ENCODE data around the gene OR3A3. TPM values are rescaled to one million over a fixed set of nuclear protein-coding genes. Genes with fewer than 3 reads are reported as not detected.
"Not testable (repeated sequence)": the region's sequence is repeated elsewhere in the genome, so short reads cannot be mapped to it uniquely, and the experiment has no call there.

The OR3A3 gene
- total and polyA plus RNA-seq, 7 experiments from 2014 or later = not detected

GRCh38 chr17:3418222-3418621 is 7.1 kb downstream of the OR3A3 start:
- CTCF ChIA-PET = no interaction called here
- no peaks in the 10 kb centered on the region for H3K36me3 ChIP-seq (ENCODE audit: control insufficient read depth in 2 of 3, insufficient read depth in 3 of 3, low read length in 3 of 3)
- no peak for ATAC-seq

GRCh38 chr17:3433215-3433614 is 22.0 kb downstream of the OR3A3 start:
- H3K27ac Mint-ChIP-seq; H3K9me3 ChIP-seq (ENCODE audit: control insufficient read depth in 2 of 3, low read length in 3 of 3); H3K27me3 ChIP-seq (ENCODE audit: control insufficient read depth in 2 of 2, insufficient read depth in 2 of 2, low read length in 2 of 2); DNase-seq; H3K36me3 ChIP-seq (ENCODE audit: control insufficient read depth in 2 of 3, insufficient read depth in 3 of 3, low read length in 3 of 3); H3K4me3 ChIP-seq (ENCODE audit: low read length); H3K36me3 Mint-ChIP-seq; intact Hi-C loops (cut with micrococcal nuclease); H3K27ac ChIP-seq (ENCODE audit: low read depth, low read length); H3K4me1 ChIP-seq (ENCODE audit: control insufficient read depth in 2 of 2, insufficient read depth in 2 of 2, low read length in 2 of 2); H3K4me3 Mint-ChIP-seq; CTCF ChIA-PET; H3K4me1 Mint-ChIP-seq: not testable (repeated sequence)
- peaks cover 2 to 15% (median 6%) of the 10 kb centered on the region in 11 donors for H3K9me3 Mint-ChIP-seq
- POLR2A ChIA-PET = interaction anchor here (0.6 kb wide), 1 partner anchor 113 kb away, joined by 4 read pairs; no protein-coding TSS in a partner anchor
- peak; percentile 76 for ATAC-seq
- H3K27me3 Mint-ChIP-seq = peaks cover 3 to 42% (median 34%) of the 10 kb centered on the region in 5 donors

More at GRCh38 chr17:3418222-3418621, 7.1 kb downstream of the OR3A3 start:
- no peaks in the 10 kb centered on the region for H3K9me3 ChIP-seq (ENCODE audit: control insufficient read depth in 2 of 3, low read length in 3 of 3)
- no peaks in the 10 kb centered on the region for H3K4me1 ChIP-seq (ENCODE audit: control insufficient read depth in 2 of 2, insufficient read depth in 2 of 2, low read length in 2 of 2)
- no peak overlapping the region for H3K27ac Mint-ChIP-seq
- no peak overlapping the region for H3K27ac ChIP-seq (ENCODE audit: low read depth, low read length)
- POLR2A ChIA-PET = no interaction called here
- H3K36me3 Mint-ChIP-seq = peaks cover 0 to 5% (median 0%) of the 10 kb centered on the region in 5 donors
- H3K27me3 Mint-ChIP-seq = peaks cover 8 to 33% (median 29%) of the 10 kb centered on the region in 5 donors
- no peak overlapping the region for H3K4me3 Mint-ChIP-seq
- DNase-seq = no peak
- no peaks in the 10 kb centered on the region for H3K4me1 Mint-ChIP-seq
- H3K27me3 ChIP-seq (ENCODE audit: control insufficient read depth in 2 of 2, insufficient read depth in 2 of 2, low read length in 2 of 2) = peaks cover 0 to 3% of the 10 kb centered on the region in 2 donors
- H3K9me3 Mint-ChIP-seq = peaks cover 0 to 4% (median 0%) of the 10 kb centered on the region in 11 donors
- no peak overlapping the region for H3K4me3 ChIP-seq (ENCODE audit: low read length)
- intact Hi-C loops (cut with micrococcal nuclease) = no loop called here

GRCh38 chr17:3433741-3434140 is 22.6 kb downstream of the OR3A3 start, which contains the start of gene OR1E2:
TSS of gene OR1E2 (minus strand) at chr17:3433841. CDS start at chr17:3433841, 0 bp downstream.
- ATAC-seq (no peak), DNase-seq (no peak)
- Histone ChIP-seq H3K9me3 (ENCODE audit: control insufficient read depth in 2 of 3, low read length in 3 of 3) (no peaks in the 10 kb centered on the region), H3K27me3 (ENCODE audit: control insufficient read depth in 2 of 2, insufficient read depth in 2 of 2, low read length in 2 of 2) (no peaks in the 10 kb centered on the region), H3K4me3 (ENCODE audit: low read length) (no peak within 1 kb of the TSS), H3K27ac (ENCODE audit: low read depth, low read length) (no peak within 1 kb of the TSS), H3K36me3 (ENCODE audit: control insufficient read depth in 2 of 3, insufficient read depth in 3 of 3, low read length in 3 of 3) (no peaks in the 10 kb centered on the region), H3K4me1 (ENCODE audit: control insufficient read depth in 2 of 2, insufficient read depth in 2 of 2, low read length in 2 of 2) (no peaks in the 10 kb centered on the region)
- Mint-ChIP-seq H3K9me3 (peaks cover 1 to 15% (median 3%) of the 10 kb centered on the region in 11 donors), H3K36me3 (no peaks in the 10 kb centered on the region), H3K4me1 (no peaks in the 10 kb centered on the region), H3K27me3 (peaks cover 2 to 42% (median 28%) of the 10 kb centered on the region in 5 donors), H3K4me3 (no peak within 1 kb of the TSS), H3K27ac (no peak within 1 kb of the TSS)
- POLR2A ChIA-PET = interaction anchor here (0.6 kb wide), 1 partner anchor 112 kb away, joined by 4 read pairs; no protein-coding TSS in a partner anchor
- CTCF ChIA-PET = no interaction called here
- intact Hi-C loops (cut with micrococcal nuclease) = no loop called here

- H3K9me3 Mint-ChIP-seq = peaks cover 0 to 2% (median 0%) of the 10 kb centered on the region in 11 donors
- Histone ChIP-seq H3K9me3 (ENCODE audit: control insufficient read depth in 2 of 3, low read length in 3 of 3) (no peaks in the 10 kb centered on the region), H3K4me3 (ENCODE audit: low read length) (no peak overlapping the region), H3K27ac (ENCODE audit: low read depth, low read length) (no peak overlapping the region), H3K4me1 (ENCODE audit: control insufficient read depth in 2 of 2, insufficient read depth in 2 of 2, low read length in 2 of 2) (no peaks in the 10 kb centered on the region), H3K27me3 (ENCODE audit: control insufficient read depth in 2 of 2, insufficient read depth in 2 of 2, low read length in 2 of 2) (peaks cover 0 to 3% of the 10 kb centered on the region in 2 donors), H3K36me3 (ENCODE audit: control insufficient read depth in 2 of 3, insufficient read depth in 3 of 3, low read length in 3 of 3) (no peaks in the 10 kb centered on the region)
- no peaks in the 10 kb centered on the region for H3K36me3 Mint-ChIP-seq
- ATAC-seq = no peak
- H3K27ac Mint-ChIP-seq = no peak overlapping the region
- peaks cover 13 to 49% (median 39%) of the 10 kb centered on the region in 5 donors for H3K27me3 Mint-ChIP-seq
- H3K4me3 Mint-ChIP-seq = no peak overlapping the region
- DNase-seq = no peak
- ChIA-PET POLR2A (no interaction called here), CTCF (no interaction called here)
- intact Hi-C loops (cut with micrococcal nuclease) = no loop called here
- no peaks in the 10 kb centered on the region for H3K4me1 Mint-ChIP-seq
Observed at GRCh38 chr17:3438368-3438767, 27.2 kb downstream of the OR3A3 start.

- intact Hi-C loops (cut with micrococcal nuclease) = no loop called here
- H3K9me3 ChIP-seq (ENCODE audit: control insufficient read depth in 2 of 3, low read length in 3 of 3) = no peaks in the 10 kb centered on the region
- Mint-ChIP-seq H3K4me1 (no peaks in the 10 kb centered on the region), H3K27ac (no peak overlapping the region), H3K9me3 (peaks cover 0 to 2% (median 0%) of the 10 kb centered on the region in 11 donors), H3K4me3 (no peak overlapping the region), H3K36me3 (no peaks in the 10 kb centered on the region), H3K27me3 (peaks cover 15 to 49% (median 33%) of the 10 kb centered on the region in 5 donors)
- ATAC-seq = no peak
- H3K27ac ChIP-seq (ENCODE audit: low read depth, low read length) = no peak overlapping the region
- peaks cover 0 to 3% of the 10 kb centered on the region in 2 donors for H3K27me3 ChIP-seq (ENCODE audit: control insufficient read depth in 2 of 2, insufficient read depth in 2 of 2, low read length in 2 of 2)
- H3K4me1 ChIP-seq (ENCODE audit: control insufficient read depth in 2 of 2, insufficient read depth in 2 of 2, low read length in 2 of 2) = no peaks in the 10 kb centered on the region
- POLR2A ChIA-PET = no interaction called here
- no peak for DNase-seq
- H3K36me3 ChIP-seq (ENCODE audit: control insufficient read depth in 2 of 3, insufficient read depth in 3 of 3, low read length in 3 of 3) = no peaks in the 10 kb centered on the region
- no peak overlapping the region for H3K4me3 ChIP-seq (ENCODE audit: low read length)
- CTCF ChIA-PET = no interaction called here
Observed at GRCh38 chr17:3440451-3440850, 29.3 kb downstream of the OR3A3 start.

- Mint-ChIP-seq H3K27me3 (peaks cover 14 to 38% (median 33%) of the 10 kb centered on the region in 5 donors), H3K4me3 (no peak overlapping the region), H3K9me3 (peaks cover 0 to 3% (median 0%) of the 10 kb centered on the region in 11 donors), H3K36me3 (no peaks in the 10 kb centered on the region), H3K27ac (no peak overlapping the region), H3K4me1 (no peaks in the 10 kb centered on the region)
- ATAC-seq (no peak), DNase-seq (no peak)
- H3K27ac ChIP-seq (ENCODE audit: low read depth, low read length) = no peak overlapping the region
- ChIA-PET POLR2A (no interaction called here), CTCF (no interaction called here)
- no peaks in the 10 kb centered on the region for H3K36me3 ChIP-seq (ENCODE audit: control insufficient read depth in 2 of 3, insufficient read depth in 3 of 3, low read length in 3 of 3)
- no peaks in the 10 kb centered on the region for H3K4me1 ChIP-seq (ENCODE audit: control insufficient read depth in 2 of 2, insufficient read depth in 2 of 2, low read length in 2 of 2)
- no peaks in the 10 kb centered on the region for H3K9me3 ChIP-seq (ENCODE audit: control insufficient read depth in 2 of 3, low read length in 3 of 3)
- H3K4me3 ChIP-seq (ENCODE audit: low read length) = no peak overlapping the region
- intact Hi-C loops (cut with micrococcal nuclease) = no loop called here
- no peaks in the 10 kb centered on the region for H3K27me3 ChIP-seq (ENCODE audit: control insufficient read depth in 2 of 2, insufficient read depth in 2 of 2, low read length in 2 of 2)
Observed at GRCh38 chr17:3447625-3448024, 36.5 kb downstream of the OR3A3 start.

GRCh38 chr17:3448059-3448665 is 37.0 kb downstream of the OR3A3 start:
- no peaks in the 10 kb centered on the region for H3K4me1 Mint-ChIP-seq

More at GRCh38 chr17:3448059-3448665, 37.0 kb downstream of the OR3A3 start:
- ATAC-seq (no peak), DNase-seq (no peak)
- no peaks in the 10 kb centered on the region for H3K36me3 Mint-ChIP-seq
- Histone ChIP-seq H3K4me3 (ENCODE audit: low read length) (no peak overlapping the region), H3K36me3 (ENCODE audit: control insufficient read depth in 2 of 3, insufficient read depth in 3 of 3, low read length in 3 of 3) (no peaks in the 10 kb centered on the region), H3K27ac (ENCODE audit: low read depth, low read length) (no peak overlapping the region), H3K4me1 (ENCODE audit: control insufficient read depth in 2 of 2, insufficient read depth in 2 of 2, low read length in 2 of 2) (no peaks in the 10 kb centered on the region), H3K27me3 (ENCODE audit: control insufficient read depth in 2 of 2, insufficient read depth in 2 of 2, low read length in 2 of 2) (no peaks in the 10 kb centered on the region), H3K9me3 (ENCODE audit: control insufficient read depth in 2 of 3, low read length in 3 of 3) (no peaks in the 10 kb centered on the region)
- ChIA-PET POLR2A (no interaction called here), CTCF (no interaction called here)
- no peak overlapping the region for H3K27ac Mint-ChIP-seq
- H3K4me3 Mint-ChIP-seq = no peak overlapping the region
- peaks cover 16 to 35% (median 28%) of the 10 kb centered on the region in 5 donors for H3K27me3 Mint-ChIP-seq
- peaks cover 0 to 4% (median 0%) of the 10 kb centered on the region in 11 donors for H3K9me3 Mint-ChIP-seq
- intact Hi-C loops (cut with micrococcal nuclease) = no loop called here

Data from naive thymus-derived CD4-positive, alpha-beta T cell (primary cell).